Measurements from ENCODE around the gene MICAL2. TPM values are rescaled to one million over a fixed set of nuclear protein-coding genes. Genes with fewer than 3 reads are reported as not detected.
"Not testable (repeated sequence)": the region's sequence is repeated elsewhere in the genome, so short reads cannot be mapped to it uniquely, and the experiment has no call there.

The MICAL2 gene
- total RNA-seq, 1 donor from 2014 or later: 367 TPM

DNA sequence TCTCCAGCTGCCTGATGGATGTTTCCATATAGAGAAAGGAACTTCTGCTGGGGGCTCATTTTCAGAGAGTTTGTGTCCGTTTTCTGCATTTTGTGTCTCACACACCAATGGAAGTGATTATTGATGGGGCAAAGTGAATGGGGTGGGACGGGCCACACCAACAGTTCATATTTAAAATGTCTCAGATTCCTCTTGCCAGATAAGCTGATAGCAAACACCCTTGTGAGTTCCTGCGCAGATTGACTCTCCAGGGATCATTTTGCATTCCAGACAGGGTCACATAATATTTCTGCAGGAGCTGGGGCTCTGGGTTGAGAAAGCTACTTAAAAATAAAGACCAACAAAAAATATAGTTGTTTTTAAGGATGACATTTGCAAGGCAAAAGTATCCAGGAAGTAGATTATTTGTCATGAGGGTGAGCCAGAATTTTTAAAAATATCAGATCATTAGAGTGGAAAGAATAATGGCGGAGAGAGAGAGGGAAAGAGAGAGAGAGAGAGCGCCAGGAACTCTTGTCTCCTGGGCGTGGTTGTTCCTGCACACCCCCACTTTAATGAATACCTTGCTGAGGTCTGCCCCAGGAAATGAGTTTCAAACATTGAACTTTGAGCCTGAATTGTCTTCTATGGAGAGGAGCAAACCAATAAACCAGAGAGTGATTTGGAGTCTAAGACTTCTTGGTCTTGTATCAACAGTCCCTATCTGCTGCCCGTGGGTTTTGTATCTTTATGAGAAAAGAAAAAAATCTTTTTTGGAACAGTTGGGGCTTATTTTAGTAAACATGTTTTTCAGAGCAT is 33.3 kb downstream of the MICAL2 start:
- no peak for DNase-seq (ENCODE audit: low read depth)
- no peak for TF ChIP-seq CTCF (IDR thresholded peaks at IDR 0.05; ENCODE audit: insufficient read depth, low read length, poor library complexity, severe bottlenecking)
- Histone ChIP-seq H3K27me3 (ENCODE audit: control insufficient read depth, insufficient read depth, low read length) (no peaks in the 10 kb centered on the region), H3K36me3 (ENCODE audit: control insufficient read depth, insufficient read depth, low read length) (no peaks in the 10 kb centered on the region), H3K4me3 (ENCODE audit: low read depth, low read length) (no peak overlapping the region)

DNA sequence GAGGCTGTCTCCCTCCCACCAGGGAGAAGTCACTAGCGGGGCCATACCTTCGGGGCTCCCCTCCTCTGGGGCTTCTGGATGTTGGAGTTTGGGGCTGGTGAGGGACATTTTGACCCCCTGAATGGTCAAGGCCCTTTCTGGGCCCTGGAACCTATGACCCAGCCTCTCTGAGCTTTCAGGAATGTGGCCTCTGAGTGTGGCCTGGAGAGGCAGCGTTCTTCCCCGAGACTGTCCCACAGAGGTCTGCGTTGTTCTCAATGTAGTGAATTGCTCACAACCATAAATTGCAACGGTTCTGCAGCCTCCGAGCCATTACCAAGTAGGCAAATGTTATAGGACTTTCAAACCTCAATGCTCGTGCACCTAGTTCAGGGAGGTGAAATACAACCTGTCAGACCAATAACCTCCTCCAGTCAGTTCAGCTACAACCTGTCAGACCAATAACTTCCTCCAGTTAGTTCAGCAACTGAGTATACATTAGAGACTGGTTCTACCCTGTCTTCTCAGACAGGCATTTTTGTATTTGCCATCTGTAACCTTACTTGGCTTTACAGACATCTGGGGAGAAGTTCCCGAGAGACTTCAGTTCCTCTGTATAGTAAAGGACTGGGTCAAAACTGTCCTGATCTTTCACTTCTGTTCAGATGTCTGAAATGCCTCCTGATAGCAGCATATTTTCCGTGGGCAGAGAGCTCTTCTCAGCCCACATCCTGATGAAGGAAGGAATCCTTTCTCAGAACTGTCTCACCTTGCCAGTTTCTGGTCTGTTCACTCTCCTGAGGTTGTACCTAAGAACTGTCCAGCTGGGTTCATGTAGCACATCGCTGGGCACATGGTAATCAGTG is 34.2 kb downstream of the MICAL2 start:
- Histone ChIP-seq H3K36me3 (ENCODE audit: control insufficient read depth, insufficient read depth, low read length) (no peaks in the 10 kb centered on the region), H3K4me3 (ENCODE audit: low read depth, low read length) (no peak overlapping the region), H3K27me3 (ENCODE audit: control insufficient read depth, insufficient read depth, low read length) (no peaks in the 10 kb centered on the region)
- no peak for DNase-seq (ENCODE audit: low read depth)
- TF ChIP-seq CTCF (IDR thresholded peaks at IDR 0.05; ENCODE audit: insufficient read depth, low read length, poor library complexity, severe bottlenecking): no peak

- not testable (repeated sequence) for DNase-seq (ENCODE audit: low read depth); H3K36me3 ChIP-seq (ENCODE audit: control insufficient read depth, insufficient read depth, low read length); H3K4me3 ChIP-seq (ENCODE audit: low read depth, low read length); H3K27me3 ChIP-seq (ENCODE audit: control insufficient read depth, insufficient read depth, low read length)
Observed at GRCh38 chr11:12146678-12147077, 36.3 kb downstream of the MICAL2 start.

- no peaks in the 10 kb centered on the region for H3K27me3 ChIP-seq (ENCODE audit: control insufficient read depth, insufficient read depth, low read length)
- no peak overlapping the region for H3K4me3 ChIP-seq (ENCODE audit: low read depth, low read length)
- no peaks in the 10 kb centered on the region for H3K36me3 ChIP-seq (ENCODE audit: control insufficient read depth, insufficient read depth, low read length)
- no peak for DNase-seq (ENCODE audit: low read depth)
- no peak for TF ChIP-seq CTCF (IDR thresholded peaks at IDR 0.05; ENCODE audit: insufficient read depth, low read length, poor library complexity, severe bottlenecking)
Observed at GRCh38 chr11:12147827-12148226, 37.4 kb downstream of the MICAL2 start.

- H3K36me3 ChIP-seq (ENCODE audit: control insufficient read depth, insufficient read depth, low read length): no peaks in the 10 kb centered on the region
Observed at GRCh38 chr11:12148466-12148865, 38.1 kb downstream of the MICAL2 start.

More at GRCh38 chr11:12148466-12148865, 38.1 kb downstream of the MICAL2 start:
- no peak for TF ChIP-seq CTCF (IDR thresholded peaks at IDR 0.05; ENCODE audit: insufficient read depth, low read length, poor library complexity, severe bottlenecking)
- H3K4me3 ChIP-seq (ENCODE audit: low read depth, low read length): no peak overlapping the region
- H3K27me3 ChIP-seq (ENCODE audit: control insufficient read depth, insufficient read depth, low read length): no peaks in the 10 kb centered on the region
- no peak for DNase-seq (ENCODE audit: low read depth)
